ENCODE results near the gene DOCK9.
"Not testable (repeated sequence)": the region's sequence is repeated elsewhere in the genome, so short reads cannot be mapped to it uniquely, and the experiment has no call there.

The DOCK9 gene

GRCh38 chr13:98913741-98914140 is 64.1 kb downstream of the DOCK9 start:
- no peak for DNase-seq (ENCODE audit: low read depth)

- DNase-seq (ENCODE audit: low read depth) = no peak
Observed at GRCh38 chr13:98912846-98913245, 65.0 kb downstream of the DOCK9 start.

- peak; percentile 57 for DNase-seq (ENCODE audit: low read depth)
Observed at GRCh38 chr13:98910501-98910951, 67.3 kb downstream of the DOCK9 start.

- DNase-seq (ENCODE audit: low read depth) = no peak
Observed at GRCh38 chr13:98909016-98909415, 68.8 kb downstream of the DOCK9 start.

- DNase-seq (ENCODE audit: low read depth) = no peak
Observed at GRCh38 chr13:98906746-98907502, 70.9 kb downstream of the DOCK9 start.

GRCh38 chr13:98905199-98905598 is 72.7 kb downstream of the DOCK9 start:
- no peak for DNase-seq (ENCODE audit: low read depth)

GRCh38 chr13:98900442-98900841 is 77.4 kb downstream of the DOCK9 start:
- DNase-seq (ENCODE audit: low read depth) = no peak

- no peak for DNase-seq (ENCODE audit: low read depth)
Observed at GRCh38 chr13:98897706-98898105, 80.2 kb downstream of the DOCK9 start.

GRCh38 chr13:98896868-98897144 is 81.1 kb downstream of the DOCK9 start:
- DNase-seq (ENCODE audit: low read depth) = no peak

GRCh38 chr13:98896083-98896867 is 81.6 kb downstream of the DOCK9 start:
- DNase-seq (ENCODE audit: low read depth) = no peak

- not testable (repeated sequence) for DNase-seq (ENCODE audit: low read depth)
Observed at GRCh38 chr13:98894814-98895213, 83.0 kb downstream of the DOCK9 start.

- no peak for DNase-seq (ENCODE audit: low read depth)
Observed at GRCh38 chr13:98893371-98893770, 84.5 kb downstream of the DOCK9 start.

- no peak for DNase-seq (ENCODE audit: low read depth)
Observed at GRCh38 chr13:98892821-98893220, 85.0 kb downstream of the DOCK9 start.

GRCh38 chr13:98892077-98892476 is 85.8 kb downstream of the DOCK9 start:
- no peak for DNase-seq (ENCODE audit: low read depth)

GRCh38 chr13:98890925-98891324 is 86.9 kb downstream of the DOCK9 start:
- no peak for DNase-seq (ENCODE audit: low read depth)

GRCh38 chr13:98890186-98890585 is 87.7 kb downstream of the DOCK9 start:
- DNase-seq (ENCODE audit: low read depth) = peak; percentile 83

- no peak for DNase-seq (ENCODE audit: low read depth)
Observed at GRCh38 chr13:98889419-98890085, 88.3 kb downstream of the DOCK9 start.

- no peak for DNase-seq (ENCODE audit: low read depth)
Observed at GRCh38 chr13:98888890-98889279, 89.0 kb downstream of the DOCK9 start.

- DNase-seq (ENCODE audit: low read depth) = no peak
Observed at GRCh38 chr13:98888222-98888889, 89.5 kb downstream of the DOCK9 start.

GRCh38 chr13:98886587-98887230 is 91.2 kb downstream of the DOCK9 start:
- no peak for DNase-seq (ENCODE audit: low read depth)

- no peak for DNase-seq (ENCODE audit: low read depth)
Observed at GRCh38 chr13:98885600-98885999, 92.3 kb downstream of the DOCK9 start.

- no peak for DNase-seq (ENCODE audit: low read depth)
Observed at GRCh38 chr13:98883998-98884397, 93.9 kb downstream of the DOCK9 start.

Measured in stromal cell of bone marrow (primary cell).